Measurements from ENCODE around the gene NUMBL.

GRCh38 chr19:40640744-40641143, 49.7 kb downstream of the NUMBL start:
- TF ChIP-seq, protein P1, sequence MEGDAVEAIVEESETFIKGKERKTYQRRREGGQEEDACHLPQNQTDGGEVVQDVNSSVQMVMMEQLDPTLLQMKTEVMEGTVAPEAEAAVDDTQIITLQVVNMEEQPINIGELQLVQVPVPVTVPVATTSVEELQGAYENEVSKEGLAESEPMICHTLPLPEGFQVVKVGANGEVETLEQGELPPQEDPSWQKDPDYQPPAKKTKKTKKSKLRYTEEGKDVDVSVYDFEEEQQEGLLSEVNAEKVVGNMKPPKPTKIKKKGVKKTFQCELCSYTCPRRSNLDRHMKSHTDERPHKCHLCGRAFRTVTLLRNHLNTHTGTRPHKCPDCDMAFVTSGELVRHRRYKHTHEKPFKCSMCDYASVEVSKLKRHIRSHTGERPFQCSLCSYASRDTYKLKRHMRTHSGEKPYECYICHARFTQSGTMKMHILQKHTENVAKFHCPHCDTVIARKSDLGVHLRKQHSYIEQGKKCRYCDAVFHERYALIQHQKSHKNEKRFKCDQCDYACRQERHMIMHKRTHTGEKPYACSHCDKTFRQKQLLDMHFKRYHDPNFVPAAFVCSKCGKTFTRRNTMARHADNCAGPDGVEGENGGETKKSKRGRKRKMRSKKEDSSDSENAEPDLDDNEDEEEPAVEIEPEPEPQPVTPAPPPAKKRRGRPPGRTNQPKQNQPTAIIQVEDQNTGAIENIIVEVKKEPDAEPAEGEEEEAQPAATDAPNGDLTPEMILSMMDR (IDR thresholded peaks at IDR 0.05) = no peak
- TF ChIP-seq POLR2AphosphoS5 (IDR thresholded peaks at IDR 0.05) = no peak
- no peak for TF ChIP-seq POLR2A (IDR thresholded peaks at IDR 0.05)
- no peak for TF ChIP-seq EP300 (IDR thresholded peaks at IDR 0.05)

Data from suprapubic skin (tissue), 4 donors.